NCI-H774 (cell line): ENCODE data around the gene TXNRD2.
"Not testable (repeated sequence)": the region's sequence is repeated elsewhere in the genome, so short reads cannot be mapped to it uniquely, and the experiment has no call there.

ENCODE experiments used
- DNase-seq: peaks from one replicate; lab custom pipeline; 2025; lab: John Stamatoyannopoulos, UW

The TXNRD2 gene

DNA sequence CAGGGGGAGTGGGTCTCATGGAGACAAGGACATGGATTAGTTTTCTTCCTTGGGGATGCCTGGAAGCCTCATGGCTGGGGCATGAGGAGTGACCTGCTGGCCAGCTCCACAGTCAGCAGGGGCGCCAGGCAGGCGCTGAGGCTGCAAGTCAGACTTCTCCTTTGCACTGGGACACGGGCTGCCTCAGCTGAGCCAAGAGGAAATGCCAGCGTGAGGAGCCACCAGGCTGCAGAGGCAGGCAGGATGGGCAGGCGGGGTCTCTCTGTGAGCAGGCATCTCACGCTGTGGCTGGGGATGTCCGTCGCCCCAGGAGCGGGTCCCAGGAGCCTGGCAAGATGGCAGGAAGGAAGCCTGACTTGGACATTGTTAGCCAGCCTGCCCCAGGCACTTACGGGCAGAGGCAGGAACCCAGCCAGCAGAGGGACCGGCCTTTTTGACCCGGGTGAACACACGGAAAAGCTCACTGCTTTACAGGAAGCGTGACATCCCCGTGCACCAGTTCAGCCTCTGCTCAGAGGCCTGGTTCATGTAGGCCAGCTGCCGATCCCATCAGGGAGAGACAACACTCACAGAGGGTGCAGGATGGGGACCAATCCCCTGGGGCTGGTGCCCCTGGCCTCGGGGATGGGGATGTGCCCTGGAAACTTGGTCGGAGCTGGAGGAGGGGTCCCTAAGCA lies 97.1 kb downstream of the TXNRD2 start:
- no peak for DNase-seq

DNA sequence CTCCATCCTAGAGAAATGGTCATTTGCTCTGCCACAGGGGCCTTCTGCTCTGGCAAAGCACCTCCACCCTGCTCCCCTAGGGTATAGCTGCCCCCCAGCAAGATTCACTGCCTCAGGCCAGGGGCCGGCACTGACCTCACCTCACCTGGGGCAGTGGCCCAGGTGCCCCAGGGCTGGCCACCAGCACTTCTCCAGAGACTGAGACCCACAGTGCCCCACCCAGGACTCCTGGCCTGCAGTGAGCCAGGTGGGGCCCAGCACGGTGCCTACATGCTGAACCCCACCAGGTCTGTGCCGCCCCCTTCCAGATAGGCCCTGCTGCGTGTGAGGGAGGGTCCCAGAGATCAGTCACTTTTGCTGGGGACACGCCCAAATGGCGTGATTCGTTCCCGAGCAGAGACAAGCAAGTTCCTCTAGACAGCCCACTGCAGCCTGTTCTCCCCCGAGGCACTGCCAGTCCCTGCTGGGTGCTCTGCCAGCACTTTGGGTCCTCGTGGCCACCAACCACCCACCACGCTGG lies 97.7 kb downstream of the TXNRD2 start:
- no peak for DNase-seq

DNA sequence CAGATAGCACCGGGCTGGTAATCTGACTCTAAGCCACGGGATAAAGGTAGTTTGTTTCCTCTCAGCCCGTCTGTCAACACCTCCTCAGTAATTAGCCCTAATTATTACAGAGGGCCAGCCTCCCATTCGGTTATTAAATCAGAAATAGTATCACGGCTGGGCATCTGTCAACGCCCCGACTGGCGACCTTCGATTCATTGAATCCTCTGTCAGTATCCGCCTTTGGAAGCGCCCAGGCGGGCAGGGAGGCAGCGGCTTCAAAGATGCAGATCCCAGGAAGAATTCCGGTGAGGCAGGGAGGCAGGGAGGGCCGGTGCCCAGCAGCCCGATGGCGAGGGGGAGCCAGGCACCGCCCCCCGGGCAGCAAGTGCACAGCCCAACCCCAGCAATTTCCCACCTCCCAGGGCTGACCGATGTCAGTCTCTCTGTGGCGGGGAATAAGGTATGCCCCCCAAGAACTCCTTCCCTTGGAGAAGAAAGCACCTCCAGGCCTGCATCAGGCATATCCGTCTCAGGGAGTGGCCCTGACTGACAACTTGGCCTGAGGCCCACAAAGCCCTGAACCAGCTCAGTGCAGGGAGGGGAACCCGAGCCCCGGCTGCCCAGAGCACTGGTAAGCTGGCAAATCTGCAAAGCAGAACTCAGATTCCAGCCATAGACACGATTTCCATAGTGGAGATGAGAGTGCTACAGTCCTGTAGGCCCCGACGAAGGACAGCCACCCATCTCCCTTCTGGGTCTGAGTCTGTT lies 98.3 kb downstream of the TXNRD2 start:
- no peak for DNase-seq

GRCh38 chr22:19842393-19843106 lies 99.1 kb downstream of the TXNRD2 start:
- DNase-seq = no peak

- DNase-seq = no peak
Observed at GRCh38 chr22:19841641-19842392, 99.8 kb downstream of the TXNRD2 start.

GRCh38 chr22:19840955-19841640 lies 100.5 kb downstream of the TXNRD2 start:
- DNase-seq = no peak

- DNase-seq = no peak
Observed at GRCh38 chr22:19840059-19840458, 101.6 kb downstream of the TXNRD2 start.

- DNase-seq = no peak
Observed at GRCh38 chr22:19837915-19838314, 103.7 kb downstream of the TXNRD2 start.

DNA sequence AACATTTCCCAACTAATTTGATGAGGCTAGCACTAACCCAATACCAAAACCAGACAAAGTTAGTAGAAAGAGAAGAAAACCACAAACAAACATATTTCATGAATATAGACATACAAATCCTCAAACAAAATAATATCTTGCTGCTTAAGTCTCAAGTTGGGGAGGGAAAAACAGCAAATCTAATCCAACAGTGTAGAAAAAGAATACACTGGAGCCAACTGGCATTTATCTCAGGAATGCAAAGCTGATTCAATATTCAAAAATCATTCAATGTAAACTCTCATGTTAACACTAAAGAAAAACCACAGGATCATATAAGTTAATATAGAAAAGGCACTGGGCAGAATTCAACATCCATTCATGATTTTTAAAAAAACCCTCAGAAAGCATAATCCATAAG lies 105.1 kb downstream of the TXNRD2 start:
- no peak for DNase-seq

- DNase-seq = no peak
Observed at GRCh38 chr22:19834599-19834998, 107.0 kb downstream of the TXNRD2 start.

DNA sequence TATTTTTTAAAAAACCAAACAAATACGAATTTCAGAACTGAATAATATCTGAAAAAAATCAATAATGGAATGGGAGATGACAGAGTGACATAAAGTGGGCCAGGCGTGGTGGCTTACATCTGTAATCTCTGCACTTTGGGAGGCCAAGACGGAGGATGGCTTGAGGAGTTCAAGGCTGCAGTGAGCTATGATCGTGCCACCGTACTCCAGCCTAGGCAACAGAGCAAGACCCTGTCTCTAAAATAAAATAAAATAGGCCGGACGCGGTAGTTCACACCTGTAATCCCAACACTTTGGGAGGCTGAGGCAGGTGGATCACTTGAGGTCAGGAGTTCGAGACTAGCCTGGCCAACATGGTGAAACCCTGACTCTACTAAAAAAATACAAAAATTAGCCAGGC lies 108.3 kb downstream of the TXNRD2 start:
- not testable (repeated sequence) for DNase-seq

DNA sequence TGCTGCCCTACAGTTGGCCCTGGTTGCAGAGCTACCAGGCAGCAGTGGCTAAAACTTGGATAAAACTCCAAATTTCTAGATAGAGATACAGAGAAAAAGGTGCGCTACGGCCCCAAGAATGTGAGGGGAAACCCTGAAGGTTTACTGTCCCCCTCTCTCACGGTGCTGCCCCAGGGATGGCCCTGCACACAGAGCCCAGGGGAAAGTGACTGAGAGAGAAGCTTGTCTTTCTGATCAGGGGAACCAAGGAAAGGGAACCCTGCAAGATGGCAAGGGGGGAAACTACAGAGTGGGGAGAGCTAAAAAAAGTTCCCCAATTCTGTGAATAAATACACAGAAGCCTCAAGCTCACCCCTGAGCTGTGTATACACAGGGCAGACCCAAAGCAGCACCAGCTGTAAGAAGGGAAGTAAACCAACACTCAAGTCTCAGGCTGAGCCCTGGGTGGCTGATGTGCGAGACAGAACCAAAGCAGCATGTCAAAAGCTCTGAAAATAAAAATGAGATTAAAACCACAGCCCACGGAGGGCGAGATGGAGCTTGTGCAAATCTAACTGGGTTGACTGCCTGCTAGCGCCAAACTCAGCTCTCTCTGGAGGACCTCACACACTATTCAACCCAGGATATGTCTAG lies 109.0 kb downstream of the TXNRD2 start:
- no peak for DNase-seq

- DNase-seq = not testable (repeated sequence)
Observed at GRCh38 chr22:19831979-19832378, 109.6 kb downstream of the TXNRD2 start.

- no peak for DNase-seq
Observed at GRCh38 chr22:19831016-19831415, 110.6 kb downstream of the TXNRD2 start.

DNA sequence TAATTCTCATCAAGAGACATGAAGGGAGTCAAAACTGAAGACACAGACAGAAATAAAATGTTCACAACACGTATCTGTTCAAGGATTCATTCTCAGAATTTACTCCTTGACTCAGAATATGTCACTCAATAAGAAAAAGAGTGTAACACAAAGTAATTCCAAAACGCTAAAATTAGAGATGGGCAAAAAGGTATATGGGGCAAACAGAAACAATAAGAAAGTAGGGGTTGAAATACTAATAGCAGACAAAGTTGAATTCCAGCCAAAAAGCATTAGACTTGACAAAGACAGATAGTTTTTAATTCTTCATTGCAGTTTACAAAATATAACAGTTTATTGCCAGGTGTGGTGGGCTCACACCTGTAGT lies 113.6 kb downstream of the TXNRD2 start:
- DNase-seq = no peak

DNA sequence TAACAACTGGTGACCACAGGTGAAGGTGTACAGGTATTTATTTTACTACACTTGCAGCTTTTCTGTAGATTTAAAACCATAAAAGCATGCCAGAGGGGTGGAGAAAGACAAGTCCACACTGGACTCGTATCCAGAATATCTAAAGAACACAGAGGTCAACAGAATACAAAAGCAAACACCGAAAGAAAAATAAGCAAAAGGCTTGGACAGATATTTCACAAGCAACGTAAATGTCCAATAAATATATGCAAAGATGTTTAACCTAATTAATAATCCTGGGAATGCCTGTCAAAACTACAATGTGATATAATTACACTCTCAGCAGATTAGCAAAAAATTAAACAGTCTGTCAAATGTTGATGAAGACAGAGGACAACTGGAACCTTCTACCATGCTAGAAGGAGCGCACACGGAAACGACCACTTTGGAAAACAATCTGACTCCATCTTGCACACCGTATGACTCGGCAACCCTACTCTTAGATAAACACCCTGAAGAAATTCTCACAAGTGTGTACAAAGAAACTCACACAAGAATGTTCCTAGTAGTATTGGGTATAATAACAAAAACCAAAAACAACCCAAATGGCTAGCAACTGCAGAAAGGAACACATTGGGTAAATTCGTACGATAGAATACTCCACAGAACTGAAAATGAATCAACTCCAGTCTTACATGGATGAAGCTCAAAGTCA lies 114.1 kb downstream of the TXNRD2 start:
- no peak for DNase-seq

- DNase-seq = no peak
Observed at GRCh38 chr22:19826619-19826950, 115.0 kb downstream of the TXNRD2 start.

DNA sequence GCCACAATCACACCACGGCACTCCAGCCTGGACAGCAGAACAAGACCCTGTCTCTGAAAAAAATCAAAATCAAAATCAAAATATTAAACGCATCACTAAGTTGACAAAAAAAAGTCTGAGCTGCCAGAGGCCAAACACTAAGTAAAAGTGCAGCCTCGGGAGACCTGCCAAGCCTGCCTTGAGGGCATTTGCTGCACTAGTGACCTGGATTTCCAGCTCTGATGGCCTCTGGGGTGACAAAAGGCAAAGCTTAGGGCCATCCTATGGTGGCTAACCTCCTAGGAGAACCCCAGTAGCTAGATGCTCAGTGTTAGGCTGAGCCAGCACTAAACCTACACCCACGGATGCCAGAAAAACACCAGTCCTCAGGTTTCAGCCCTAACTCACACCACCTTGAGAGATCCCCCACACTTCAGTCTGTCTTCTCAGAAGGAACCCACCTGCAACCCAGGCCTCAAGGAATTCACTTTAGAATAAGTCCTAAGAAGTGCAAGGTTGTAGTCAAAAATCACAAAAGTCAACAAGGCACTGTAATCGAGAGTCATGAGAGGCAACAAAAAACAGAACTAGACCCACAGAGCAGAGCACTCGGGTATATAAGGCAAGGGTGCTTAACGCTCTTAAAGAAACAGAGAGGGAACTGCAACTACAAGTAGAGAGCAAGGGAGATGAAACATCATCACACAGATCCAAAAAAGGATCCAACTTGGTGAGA lies 115.6 kb downstream of the TXNRD2 start:
- no peak for DNase-seq
